CD4-positive, alpha-beta T cell treated with Interleukin-15 for 4 hours (primary cell): ENCODE measurements around the gene PTCRA.

Source experiments
- DNase-seq: peaks from one replicate; pipeline ENCODE4 v3.0.0-alpha.2; 2020; ENCODE audit warnings: low spot score

PTCRA gene

GRCh38 chr6:42904467-42904866, 11.4 kb upstream of the PTCRA start:
- DNase-seq: no peak

GRCh38 chr6:42907336-42907735, 8.5 kb upstream of the PTCRA start:
- DNase-seq: no peak

GRCh38 chr6:42909835-42910234, 6.0 kb upstream of the PTCRA start:
- no peak for DNase-seq

- no peak for DNase-seq
Measured at GRCh38 chr6:42911171-42912021, 4.5 kb upstream of the PTCRA start.

GRCh38 chr6:42914546-42914945, 1.3 kb upstream of the PTCRA start:
- no peak for DNase-seq

GRCh38 chr6:42916288-42916687, 435 bp downstream of the PTCRA start:
- DNase-seq: no peak

GRCh38 chr6:42921801-42922200, 5.9 kb downstream of the PTCRA start:
- DNase-seq: no peak

GRCh38 chr6:42923666-42924065, 7.8 kb downstream of the PTCRA start:
- no peak for DNase-seq

GRCh38 chr6:42925248-42925857, 9.5 kb downstream of the PTCRA start:
- DNase-seq: no peak

- peak; percentile 95 for DNase-seq
Measured at GRCh38 chr6:42928986-42929820, 13.3 kb downstream of the PTCRA start, which contains the start of gene CNPY3. TSS of gene CNPY3 (plus strand) at chr6:42929480. CDS start at chr6:42929571, 91 bp downstream.

GRCh38 chr6:42929821-42930360, 14.0 kb downstream of the PTCRA start:
- DNase-seq: peak; percentile 68

GRCh38 chr6:42932412-42932811, 16.6 kb downstream of the PTCRA start:
- DNase-seq: no peak

- no peak for DNase-seq
Measured at GRCh38 chr6:42933205-42933604, 17.4 kb downstream of the PTCRA start.

- DNase-seq: no peak
Measured at GRCh38 chr6:42935322-42935721, 19.5 kb downstream of the PTCRA start.

GRCh38 chr6:42936398-42936797, 20.5 kb downstream of the PTCRA start:
- no peak for DNase-seq

GRCh38 chr6:42937548-42938427, 21.9 kb downstream of the PTCRA start:
- DNase-seq: no peak

GRCh38 chr6:42938428-42938796, 22.6 kb downstream of the PTCRA start:
- no peak for DNase-seq

GRCh38 chr6:42938987-42939809, 23.3 kb downstream of the PTCRA start:
- DNase-seq: no peak

GRCh38 chr6:42939810-42940167, 23.9 kb downstream of the PTCRA start:
- DNase-seq: no peak

GRCh38 chr6:42940493-42941045, 24.7 kb downstream of the PTCRA start:
- DNase-seq: no peak
